Endodermal cell (in vitro differentiated cells): Measurements from ENCODE around the gene ITM2C. TPM values are rescaled to one million over a fixed set of nuclear protein-coding genes. Genes with fewer than 3 reads are reported as not detected.

Source experiments
- DNase-seq: peaks from one replicate; pipeline ENCODE4 v3.0.0-alpha.2; 2017
- H3K27ac ChIP-seq: 2 replicates; pipeline ENCODE4 v1.5.1; 2013; ENCODE audit warnings: mild to moderate bottlenecking, low read depth, low read length, moderate library complexity
- H3K27me3 ChIP-seq: 2 replicates; pipeline ENCODE4 v1.6.1; 2013; ENCODE audit warnings: mild to moderate bottlenecking, low read length, moderate library complexity; ENCODE audit not compliant: insufficient read depth, control insufficient read depth, poor library complexity, severe bottlenecking
- H3K36me3 ChIP-seq: 2 replicates; pipeline ENCODE4 v1.7.0; 2013; ENCODE audit warnings: mild to moderate bottlenecking, low read length, moderate library complexity; ENCODE audit not compliant: control insufficient read depth, insufficient read depth
- H3K4me1 ChIP-seq: one replicate; pipeline ENCODE4 v1.7.0; 2013; ENCODE audit warnings: low read length; ENCODE audit not compliant: control insufficient read depth, insufficient read depth
- H3K4me3 ChIP-seq: 2 replicates; pipeline ENCODE4 v1.5.1; 2013; ENCODE audit warnings: mild to moderate bottlenecking, low read length, moderate library complexity
- H3K9ac ChIP-seq: 2 replicates; pipeline ENCODE4 v1.6.1; 2013; ENCODE audit warnings: mild to moderate bottlenecking, low read length, moderate library complexity; ENCODE audit not compliant: poor library complexity, severe bottlenecking; ENCODE audit errors: extremely low read depth
- H3K9me3 ChIP-seq: 2 replicates; pipeline ENCODE4 v1.6.1; 2013; ENCODE audit warnings: mild to moderate bottlenecking, low read length, moderate library complexity; ENCODE audit not compliant: control insufficient read depth
- H3K27ac Mint-ChIP-seq: 2 replicates; pipeline ENCODE4 v1.8.0; 2020; ENCODE audit warnings: mixed read lengths
- H3K27me3 Mint-ChIP-seq: 2 replicates; pipeline ENCODE4 v1.8.0; 2021; ENCODE audit warnings: mild to moderate bottlenecking, mixed read lengths; ENCODE audit not compliant: insufficient read depth
- H3K36me3 Mint-ChIP-seq: 2 replicates; pipeline ENCODE4 v1.8.0; 2020; ENCODE audit warnings: low read depth, mixed read lengths
- H3K4me1 Mint-ChIP-seq: 2 replicates; pipeline ENCODE4 v1.8.0; 2020; ENCODE audit warnings: mixed read lengths
- H3K4me3 Mint-ChIP-seq: 2 replicates; pipeline ENCODE4 v1.8.0; 2020; ENCODE audit warnings: mild to moderate bottlenecking, moderate library complexity, mixed read lengths
- H3K9me3 Mint-ChIP-seq: 2 replicates; pipeline ENCODE4 v1.8.0; 2020; ENCODE audit warnings: mild to moderate bottlenecking, mixed read lengths
- CTCF ChIP-seq: fragments of 200-600 bp; sonication (generic); conservative IDR thresholded peaks from 2 replicates; pipeline ENCODE4 v1.5.0; 2021; ENCODE audit warnings: antibody characterized with exemption, mild to moderate bottlenecking
- WGBS, 2 experiments: methylation state at CpG; one replicate each; pipeline versions ENCODE4 v1.1.5 to v1.1.7; 2013; ENCODE audit warnings: missing lambda C conversion rate in 2 of 2, mixed read lengths in 1 of 2; ENCODE audit not compliant: insufficient coverage in 1 of 2, insufficient read length in 1 of 2; 5-methylcytosine and 5-hydroxymethylcytosine counted together
- total RNA-seq, 2 donors: library from RNA; stranded (reverse); fragmentation: NEBNext Ultra II Directional in 1 of 2; extraction: Animal tissue kit (Norgen Biotek cat#: 25700) in 1 of 2; gene quantifications; 2 replicates in 1 of 2; 3 replicates in 1 of 2; pipeline ENCODE4 v1.2.1, GENCODE V29; 2021

The ITM2C gene
- total RNA-seq, 2 donors from 2014 or later = 208 to 269 TPM

- H3K27ac Mint-ChIP-seq = no peak overlapping the region
- no peaks in the 10 kb centered on the region for H3K27me3 ChIP-seq
- no peak overlapping the region for H3K27ac ChIP-seq
- no peak overlapping the region for H3K4me3 Mint-ChIP-seq
- peaks cover 9% of the 10 kb centered on the region for H3K4me1 Mint-ChIP-seq
- H3K4me1 ChIP-seq = peaks cover 4% of the 10 kb centered on the region
- WGBS, 2 experiments = 65 to 81% methylated on average over 4 to 10 of the region's 10 CpGs
- no peaks in the 10 kb centered on the region for H3K9me3 ChIP-seq
- H3K36me3 Mint-ChIP-seq = no peaks in the 10 kb centered on the region
- H3K9me3 Mint-ChIP-seq = no peaks in the 10 kb centered on the region
- H3K27me3 Mint-ChIP-seq = no peaks in the 10 kb centered on the region
- no peak overlapping the region for H3K4me3 ChIP-seq
- TF ChIP-seq CTCF = no peak
- peak; percentile 41 for DNase-seq
- H3K36me3 ChIP-seq = no peaks in the 10 kb centered on the region
- H3K9ac ChIP-seq = no peak overlapping the region
These were observed 44.0 kb downstream of the ITM2C start for GRCh38 chr2:230908595-230909191.

- Mint-ChIP-seq H3K9me3 (no peaks in the 10 kb centered on the region), H3K4me3 (no peak overlapping the region), H3K27ac (no peak overlapping the region), H3K36me3 (no peaks in the 10 kb centered on the region), H3K27me3 (no peaks in the 10 kb centered on the region), H3K4me1 (peaks cover 9% of the 10 kb centered on the region)
- no peaks in the 10 kb centered on the region for H3K36me3 ChIP-seq
- H3K9me3 ChIP-seq = no peaks in the 10 kb centered on the region
- H3K9ac ChIP-seq = no peak overlapping the region
- no peaks in the 10 kb centered on the region for H3K27me3 ChIP-seq
- H3K4me3 ChIP-seq = no peak overlapping the region
- no peak for TF ChIP-seq CTCF
- peaks cover 4% of the 10 kb centered on the region for H3K4me1 ChIP-seq
- WGBS, 2 experiments = 88 to 94% methylated on average over 18 of the region's 18 CpGs
- peak; percentile 26 for DNase-seq
- H3K27ac ChIP-seq = no peak overlapping the region
These were observed 45.3 kb downstream of the ITM2C start for GRCh38 chr2:230909841-230910545.

GRCh38 chr2:230910546-230911177 lies 45.9 kb downstream of the ITM2C start:
- H3K9me3 Mint-ChIP-seq = no peaks in the 10 kb centered on the region
- H3K4me3 Mint-ChIP-seq = no peak overlapping the region
- H3K4me3 ChIP-seq = no peak overlapping the region
- TF ChIP-seq CTCF = no peak
- no peaks in the 10 kb centered on the region for H3K36me3 ChIP-seq
- H3K9me3 ChIP-seq = no peaks in the 10 kb centered on the region
- no peaks in the 10 kb centered on the region for H3K27me3 ChIP-seq
- peaks cover 1% of the 10 kb centered on the region for H3K4me1 ChIP-seq
- no peak overlapping the region for H3K9ac ChIP-seq
- no peak overlapping the region for H3K27ac ChIP-seq
- H3K36me3 Mint-ChIP-seq = no peaks in the 10 kb centered on the region
- no peaks in the 10 kb centered on the region for H3K27me3 Mint-ChIP-seq
- H3K27ac Mint-ChIP-seq = no peak overlapping the region
- peak; percentile 41 for DNase-seq
- WGBS, 2 experiments = 88 to 90% methylated on average over 12 to 13 of the region's 13 CpGs
- H3K4me1 Mint-ChIP-seq = peaks cover 9% of the 10 kb centered on the region
